ENCODE data around the gene WDR72.

GRCh38 chr15:53665930-53666329 lies 93.5 kb downstream of the WDR72 start:
- TF ChIP-seq CTCF (IDR thresholded peaks at IDR 0.05; ENCODE audit: low read depth, low read length, poor library complexity, severe bottlenecking) (no peak), EZH2phosphoT487 (IDR thresholded peaks at IDR 0.05; ENCODE audit: borderline replicate concordance, low read length) (no peak)
